ENCODE measurements around the gene TOMT.

DNA sequence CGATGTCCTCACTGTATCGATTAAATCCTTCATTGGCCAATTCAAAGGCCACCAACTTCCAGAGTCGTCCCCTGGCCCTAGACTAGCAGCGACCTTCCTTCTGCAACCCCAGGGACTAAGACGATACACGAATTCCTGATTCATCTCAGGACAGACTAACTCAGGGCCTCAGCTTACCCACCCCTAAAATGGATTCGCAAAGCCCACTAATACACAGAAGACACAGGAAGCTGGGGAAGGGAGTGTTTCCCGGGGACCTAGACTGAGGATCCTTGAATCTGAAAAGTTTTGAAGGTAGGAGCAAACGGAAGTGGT, 3.1 kb upstream of the TOMT start:
- TF ChIP-seq PAX5 (IDR thresholded peaks at IDR 0.05; ENCODE audit: insufficient read depth, low read length, severe bottlenecking) = no peak
- TF ChIP-seq POLR2AphosphoS5 (IDR thresholded peaks at IDR 0.05; ENCODE audit: low read depth, low read length) = no peak
- TF ChIP-seq POLR2A (IDR thresholded peaks at IDR 0.05; ENCODE audit: low read depth, low read length) = no peak; the same call in 1 of the 2 replicates
